ENCODE data around the gene FLOT1.

DNA sequence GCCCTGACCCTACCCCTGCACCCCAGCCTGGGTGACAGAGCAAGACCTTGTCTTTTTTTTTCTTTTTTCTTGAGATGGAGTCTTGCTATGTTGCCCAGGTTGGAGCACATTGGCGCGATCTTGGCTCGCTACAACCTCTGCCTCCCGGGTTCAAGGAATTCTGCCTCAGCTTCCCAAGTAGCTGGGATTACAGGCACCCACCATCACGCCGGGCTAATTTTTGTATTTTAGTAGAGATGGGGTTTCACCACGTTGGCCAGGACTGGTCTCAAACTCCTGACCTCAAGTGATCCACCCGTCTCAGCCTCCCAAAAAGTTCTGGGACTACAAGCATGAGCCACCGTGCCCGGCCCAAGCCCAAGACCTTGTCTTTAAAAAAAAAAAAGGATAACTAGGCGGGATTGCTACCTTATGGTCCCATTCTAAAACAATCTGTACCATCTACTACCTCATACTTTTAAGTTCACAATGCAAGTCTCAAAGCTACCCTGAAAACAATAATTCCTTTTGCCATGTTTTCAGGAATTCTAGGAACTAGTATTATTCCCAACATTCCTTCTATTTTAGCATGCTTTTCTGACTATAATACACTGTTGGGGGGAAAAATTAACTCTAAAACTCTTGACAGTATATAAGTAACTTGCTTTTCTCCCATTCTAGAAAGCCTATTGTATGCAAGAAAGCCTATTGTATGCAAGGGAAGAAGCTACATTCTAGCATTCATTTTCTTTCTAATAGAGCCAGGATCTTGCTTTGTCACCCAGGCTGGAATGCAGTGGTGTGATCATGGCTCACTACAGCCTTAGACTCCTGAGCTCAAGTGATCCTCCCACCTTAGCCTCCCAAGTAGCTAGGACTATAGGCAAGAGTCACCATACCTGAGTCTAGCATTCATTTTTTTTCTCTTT, 15.7 kb downstream of the FLOT1 start:
- TF ChIP-seq, protein P1, sequence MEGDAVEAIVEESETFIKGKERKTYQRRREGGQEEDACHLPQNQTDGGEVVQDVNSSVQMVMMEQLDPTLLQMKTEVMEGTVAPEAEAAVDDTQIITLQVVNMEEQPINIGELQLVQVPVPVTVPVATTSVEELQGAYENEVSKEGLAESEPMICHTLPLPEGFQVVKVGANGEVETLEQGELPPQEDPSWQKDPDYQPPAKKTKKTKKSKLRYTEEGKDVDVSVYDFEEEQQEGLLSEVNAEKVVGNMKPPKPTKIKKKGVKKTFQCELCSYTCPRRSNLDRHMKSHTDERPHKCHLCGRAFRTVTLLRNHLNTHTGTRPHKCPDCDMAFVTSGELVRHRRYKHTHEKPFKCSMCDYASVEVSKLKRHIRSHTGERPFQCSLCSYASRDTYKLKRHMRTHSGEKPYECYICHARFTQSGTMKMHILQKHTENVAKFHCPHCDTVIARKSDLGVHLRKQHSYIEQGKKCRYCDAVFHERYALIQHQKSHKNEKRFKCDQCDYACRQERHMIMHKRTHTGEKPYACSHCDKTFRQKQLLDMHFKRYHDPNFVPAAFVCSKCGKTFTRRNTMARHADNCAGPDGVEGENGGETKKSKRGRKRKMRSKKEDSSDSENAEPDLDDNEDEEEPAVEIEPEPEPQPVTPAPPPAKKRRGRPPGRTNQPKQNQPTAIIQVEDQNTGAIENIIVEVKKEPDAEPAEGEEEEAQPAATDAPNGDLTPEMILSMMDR (IDR thresholded peaks at IDR 0.05) = no peak
- TF ChIP-seq POLR2AphosphoS5 (IDR thresholded peaks at IDR 0.05; ENCODE audit: low read depth, low read length) = no peak
- TF ChIP-seq TCF7L2 (IDR thresholded peaks at IDR 0.05; ENCODE audit: low read depth, low read length) = no peak
- no peak for TF ChIP-seq SIN3A (IDR thresholded peaks at IDR 0.05; ENCODE audit: borderline replicate concordance, insufficient read depth, low read depth, low read length)

All from Panc1 (cell line).